Peyer's patch (tissue), 4 donors: ENCODE data around the gene NCBP1.

ENCODE experiments used
- POLR2A ChIP-seq, 2 donors: fragments of 450-650 bp; IDR thresholded peaks; one replicate each; pipeline ENCODE4 v1.5.1; 2017; ENCODE audit warnings: antibody characterized with exemption in 2 of 2, mild to moderate bottlenecking in 2 of 2, moderate library complexity in 2 of 2
- TF ChIP-seq, protein P1 (sequence below), 6 experiments: fragments of 450-650 bp in 4 of 6; fragments of 200-600 bp in 2 of 6; sonication (generic) in 1 of 6; IDR thresholded peaks; one replicate each; pipeline ENCODE4 v1.5.1; 2017 to 2019; ENCODE audit warnings: antibody characterized with exemption in 6 of 6, mild to moderate bottlenecking in 3 of 6, moderate library complexity in 1 of 6

- TF ChIP-seq, protein P1, sequence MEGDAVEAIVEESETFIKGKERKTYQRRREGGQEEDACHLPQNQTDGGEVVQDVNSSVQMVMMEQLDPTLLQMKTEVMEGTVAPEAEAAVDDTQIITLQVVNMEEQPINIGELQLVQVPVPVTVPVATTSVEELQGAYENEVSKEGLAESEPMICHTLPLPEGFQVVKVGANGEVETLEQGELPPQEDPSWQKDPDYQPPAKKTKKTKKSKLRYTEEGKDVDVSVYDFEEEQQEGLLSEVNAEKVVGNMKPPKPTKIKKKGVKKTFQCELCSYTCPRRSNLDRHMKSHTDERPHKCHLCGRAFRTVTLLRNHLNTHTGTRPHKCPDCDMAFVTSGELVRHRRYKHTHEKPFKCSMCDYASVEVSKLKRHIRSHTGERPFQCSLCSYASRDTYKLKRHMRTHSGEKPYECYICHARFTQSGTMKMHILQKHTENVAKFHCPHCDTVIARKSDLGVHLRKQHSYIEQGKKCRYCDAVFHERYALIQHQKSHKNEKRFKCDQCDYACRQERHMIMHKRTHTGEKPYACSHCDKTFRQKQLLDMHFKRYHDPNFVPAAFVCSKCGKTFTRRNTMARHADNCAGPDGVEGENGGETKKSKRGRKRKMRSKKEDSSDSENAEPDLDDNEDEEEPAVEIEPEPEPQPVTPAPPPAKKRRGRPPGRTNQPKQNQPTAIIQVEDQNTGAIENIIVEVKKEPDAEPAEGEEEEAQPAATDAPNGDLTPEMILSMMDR (IDR thresholded peaks at IDR 0.05), result no peak
- no peak for TF ChIP-seq POLR2A (IDR thresholded peaks at IDR 0.05)
These were observed 39.7 kb upstream of the NCBP1 start for GRCh38 chr9:97593960-97594359.
